ENCODE data around the gene ASB9. TPM values are rescaled to one million over a fixed set of nuclear protein-coding genes. Genes with fewer than 3 reads are reported as not detected.

The ASB9 gene, protein sequence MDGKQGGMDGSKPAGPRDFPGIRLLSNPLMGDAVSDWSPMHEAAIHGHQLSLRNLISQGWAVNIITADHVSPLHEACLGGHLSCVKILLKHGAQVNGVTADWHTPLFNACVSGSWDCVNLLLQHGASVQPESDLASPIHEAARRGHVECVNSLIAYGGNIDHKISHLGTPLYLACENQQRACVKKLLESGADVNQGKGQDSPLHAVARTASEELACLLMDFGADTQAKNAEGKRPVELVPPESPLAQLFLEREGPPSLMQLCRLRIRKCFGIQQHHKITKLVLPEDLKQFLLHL
- 19.0 to 24.3 TPM (median 20.6 TPM) in 5 replicates for total RNA-seq (2022; extraction: Qiagen RNA extraction)

DNA sequence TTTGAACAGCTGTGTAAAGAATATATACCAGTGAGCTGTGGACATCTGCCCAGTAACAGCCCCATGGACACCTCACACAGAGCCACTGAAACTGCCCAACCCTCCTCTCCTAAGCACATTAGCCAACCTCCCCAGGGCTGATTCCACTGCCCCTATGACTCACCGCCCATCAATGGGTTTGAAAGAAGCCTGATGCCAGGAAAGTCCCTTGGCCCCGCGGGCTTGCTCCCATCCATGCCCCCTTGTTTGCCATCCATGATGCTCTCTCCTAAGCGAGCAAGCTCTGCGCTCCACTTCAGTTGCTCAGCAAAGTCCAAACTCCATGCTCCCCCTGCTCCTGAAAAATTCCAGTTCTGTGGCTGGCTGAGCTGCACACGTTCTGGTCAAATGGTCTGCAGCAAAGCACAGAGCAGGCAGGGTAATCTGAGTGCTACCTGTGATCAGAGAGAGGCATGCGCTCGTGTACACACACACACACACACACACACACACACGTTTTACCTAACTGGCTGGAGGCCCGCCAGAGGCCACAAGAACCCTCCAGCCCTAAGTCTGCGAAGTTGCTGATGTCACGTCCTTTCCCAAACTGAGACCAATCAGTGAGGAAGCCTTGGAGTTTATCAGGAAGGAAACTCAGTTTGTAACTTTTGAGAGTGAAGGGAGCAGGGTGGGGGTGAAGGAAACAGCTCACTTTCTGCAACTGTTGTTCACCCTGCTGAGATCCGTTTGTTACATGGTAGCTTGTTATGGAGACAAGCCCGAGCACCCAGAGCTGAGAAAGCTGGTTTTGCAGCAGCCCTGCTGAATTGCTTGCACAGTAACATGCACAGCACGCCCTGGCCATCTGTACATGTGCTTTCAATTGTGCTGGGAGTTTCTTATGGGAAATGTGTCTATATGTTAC is at the start of gene ASB9:
Gene ASB9 (minus strand): TSS at position 466 of the 904 bp plus-strand sequence. CDS start 209 bp downstream, at position 257.

DNA sequence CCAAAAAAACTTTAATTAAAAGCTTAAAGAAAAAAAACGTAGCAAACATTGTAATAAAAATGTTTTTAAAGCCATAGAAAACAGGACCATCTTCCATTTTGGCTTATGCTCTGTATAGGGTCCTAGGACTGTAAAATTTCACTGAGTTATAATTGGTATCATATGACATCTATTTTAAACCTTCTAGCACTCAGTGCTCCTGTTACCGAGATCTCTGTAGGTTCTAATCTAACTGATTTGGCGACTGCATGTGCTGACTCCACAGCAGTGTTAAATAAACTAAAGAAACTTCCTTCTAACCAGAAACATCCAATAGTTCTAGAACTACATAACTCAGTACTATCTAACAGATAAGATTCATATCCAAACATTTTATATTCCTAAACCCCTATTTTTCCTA is 45.6 kb upstream of the ASB9 start, which contains the start of gene ASB11:
Gene ASB11 (minus strand): TSS at position 132 of the 400 bp plus-strand sequence. CDS start 35 bp downstream, at position 97.

Other genes starting within 250 kb of the ASB9 start
- not detected in 5 replicates for gene ASB11, start 45.6 kb upstream of the ASB9 start, total RNA-seq (2022; extraction: Qiagen RNA extraction)
- 6.0 to 9.9 TPM (median 8.3 TPM) in 5 replicates for gene PIGA, start 65.4 kb upstream of the ASB9 start, total RNA-seq (2022; extraction: Qiagen RNA extraction)
- gene VEGFD, start 114.3 kb upstream of the ASB9 start, total RNA-seq (2022; extraction: Qiagen RNA extraction): 0.28 to 0.66 TPM (median 0.41 TPM) in 5 replicates
- gene PIR, start 223.2 kb upstream of the ASB9 start, total RNA-seq (2022; extraction: Qiagen RNA extraction): 50.2 to 56.4 TPM (median 54.1 TPM) in 5 replicates
- gene BMX, start 230.7 kb upstream of the ASB9 start, total RNA-seq (2022; extraction: Qiagen RNA extraction): not detected in 5 replicates